ENCODE measurements around the gene CTSC. TPM values are rescaled to one million over a fixed set of nuclear protein-coding genes. Genes with fewer than 3 reads are reported as not detected.

CTSC gene
- total RNA-seq, 1 experiment from 2014 or later = 38.0 TPM

DNA sequence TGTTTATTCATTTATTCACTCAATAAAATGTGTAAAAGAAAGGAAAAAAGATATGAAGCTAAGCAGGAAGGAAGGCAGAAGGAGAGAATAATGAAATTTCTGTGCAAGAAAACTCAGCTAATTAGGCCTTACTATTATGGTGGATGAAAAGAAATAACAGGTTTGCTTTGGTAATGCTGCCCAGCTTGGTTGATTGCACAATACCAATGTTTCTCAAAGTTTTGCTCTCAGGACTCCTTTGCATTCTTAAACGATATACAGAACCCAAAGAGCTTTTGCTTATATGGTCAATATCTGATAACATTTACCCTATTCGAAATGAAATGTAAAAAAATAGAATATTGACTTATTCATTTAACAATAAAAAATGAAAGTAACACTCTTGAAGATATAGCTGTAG, 7.3 kb upstream of the CTSC start:
- intact Hi-C loops (cut with micrococcal nuclease) = no loop called here
- DNase-seq (ENCODE audit: low read depth, low spot score) (no peak), ATAC-seq (no peak)
- H4K20me1 ChIP-seq (ENCODE audit: insufficient read depth) = no peaks in the 10 kb centered on the region
- ChIA-PET POLR2A (no interaction called here), CTCF (no interaction called here), RAD21 (ENCODE audit: low non-redundant PET in 1 of 2, low total read pairs in 2 of 2, uncharacterized antibody in 2 of 2, unreplicated experiment in 2 of 2) (no interaction called here)
- no peaks in the 10 kb centered on the region for H3K4me1 ChIP-seq (ENCODE audit: control insufficient read depth in 1 of 2, insufficient read depth in 2 of 2, low read length in 2 of 2)
- H3K27me3 ChIP-seq (ENCODE audit: insufficient read depth, low read length) = no peaks in the 10 kb centered on the region
- BruUV-seq (replicated peaks) = no TSS peak
- no peak overlapping the region for H3K9ac ChIP-seq (ENCODE audit: low read length)
- no peaks in the 10 kb centered on the region for H3K79me2 ChIP-seq (ENCODE audit: insufficient read depth, low read length)
- H2AFZ ChIP-seq (ENCODE audit: low read depth, low read length, poor library complexity, severe bottlenecking) = no peak overlapping the region
- H3K9me2 ChIP-seq (ENCODE audit: insufficient read depth) = no peaks in the 10 kb centered on the region
- TF ChIP-seq EZH2 (IDR thresholded peaks at IDR 0.05) = no peak
- no peak for TF ChIP-seq EGR1 (IDR thresholded peaks at IDR 0.05; ENCODE audit: low read depth)
- TF ChIP-seq ZNF274 (IDR thresholded peaks at IDR 0.05; ENCODE audit: low read depth, low read length) = no peak
- TF ChIP-seq JUND (IDR thresholded peaks at IDR 0.05) = no peak
- no peak for TF ChIP-seq YY1 (IDR thresholded peaks at IDR 0.05; ENCODE audit: extremely low read depth, insufficient replicate concordance, low read depth, low read length)
- TF ChIP-seq, protein P1, sequence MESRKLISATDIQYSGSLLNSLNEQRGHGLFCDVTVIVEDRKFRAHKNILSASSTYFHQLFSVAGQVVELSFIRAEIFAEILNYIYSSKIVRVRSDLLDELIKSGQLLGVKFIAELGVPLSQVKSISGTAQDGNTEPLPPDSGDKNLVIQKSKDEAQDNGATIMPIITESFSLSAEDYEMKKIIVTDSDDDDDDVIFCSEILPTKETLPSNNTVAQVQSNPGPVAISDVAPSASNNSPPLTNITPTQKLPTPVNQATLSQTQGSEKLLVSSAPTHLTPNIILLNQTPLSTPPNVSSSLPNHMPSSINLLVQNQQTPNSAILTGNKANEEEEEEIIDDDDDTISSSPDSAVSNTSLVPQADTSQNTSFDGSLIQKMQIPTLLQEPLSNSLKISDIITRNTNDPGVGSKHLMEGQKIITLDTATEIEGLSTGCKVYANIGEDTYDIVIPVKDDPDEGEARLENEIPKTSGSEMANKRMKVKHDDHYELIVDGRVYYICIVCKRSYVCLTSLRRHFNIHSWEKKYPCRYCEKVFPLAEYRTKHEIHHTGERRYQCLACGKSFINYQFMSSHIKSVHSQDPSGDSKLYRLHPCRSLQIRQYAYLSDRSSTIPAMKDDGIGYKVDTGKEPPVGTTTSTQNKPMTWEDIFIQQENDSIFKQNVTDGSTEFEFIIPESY (IDR thresholded peaks at IDR 0.05; ENCODE audit: extremely low read depth, insufficient replicate concordance, low read length) = no peak
- no peak for TF ChIP-seq EZH2phosphoT487 (IDR thresholded peaks at IDR 0.05; ENCODE audit: borderline replicate concordance)
- TF ChIP-seq SIN3A (IDR thresholded peaks at IDR 0.05; ENCODE audit: low read depth) = no peak
- TF ChIP-seq, protein P2, sequence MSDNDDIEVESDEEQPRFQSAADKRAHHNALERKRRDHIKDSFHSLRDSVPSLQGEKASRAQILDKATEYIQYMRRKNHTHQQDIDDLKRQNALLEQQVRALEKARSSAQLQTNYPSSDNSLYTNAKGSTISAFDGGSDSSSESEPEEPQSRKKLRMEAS (IDR thresholded peaks at IDR 0.05) = no peak
- TF ChIP-seq SRF (IDR thresholded peaks at IDR 0.05; ENCODE audit: low read depth) = no peak
- no peak for TF ChIP-seq FOSL1 (IDR thresholded peaks at IDR 0.05; ENCODE audit: low read depth)
- TF ChIP-seq RAD21 (IDR thresholded peaks at IDR 0.05; ENCODE audit: low read depth) = no peak
- TF ChIP-seq ATF3 (IDR thresholded peaks at IDR 0.05) = no peak
- H3K9me3 ChIP-seq (ENCODE audit: control insufficient read depth in 1 of 2, insufficient read depth in 1 of 2, low read depth in 1 of 2, low read length in 2 of 2) = no peaks in the 10 kb centered on the region
- H3K36me3 ChIP-seq (ENCODE audit: control insufficient read depth in 1 of 2, insufficient read depth in 2 of 2, low read length in 2 of 2) = no peaks in the 10 kb centered on the region
- H3K4me2 ChIP-seq (ENCODE audit: low read length) = no peak overlapping the region
- H3K4me3 ChIP-seq (replicated peaks in 1 of 2; ENCODE audit: low read depth in 1 of 2, low read length in 2 of 2) = no peak overlapping the region
- H3K27ac ChIP-seq (ENCODE audit: low read depth, low read length) = no peak overlapping the region

Measured in HCT116 (cell line).